ENCODE data around the gene ARF1.

The ARF1 gene

DNA sequence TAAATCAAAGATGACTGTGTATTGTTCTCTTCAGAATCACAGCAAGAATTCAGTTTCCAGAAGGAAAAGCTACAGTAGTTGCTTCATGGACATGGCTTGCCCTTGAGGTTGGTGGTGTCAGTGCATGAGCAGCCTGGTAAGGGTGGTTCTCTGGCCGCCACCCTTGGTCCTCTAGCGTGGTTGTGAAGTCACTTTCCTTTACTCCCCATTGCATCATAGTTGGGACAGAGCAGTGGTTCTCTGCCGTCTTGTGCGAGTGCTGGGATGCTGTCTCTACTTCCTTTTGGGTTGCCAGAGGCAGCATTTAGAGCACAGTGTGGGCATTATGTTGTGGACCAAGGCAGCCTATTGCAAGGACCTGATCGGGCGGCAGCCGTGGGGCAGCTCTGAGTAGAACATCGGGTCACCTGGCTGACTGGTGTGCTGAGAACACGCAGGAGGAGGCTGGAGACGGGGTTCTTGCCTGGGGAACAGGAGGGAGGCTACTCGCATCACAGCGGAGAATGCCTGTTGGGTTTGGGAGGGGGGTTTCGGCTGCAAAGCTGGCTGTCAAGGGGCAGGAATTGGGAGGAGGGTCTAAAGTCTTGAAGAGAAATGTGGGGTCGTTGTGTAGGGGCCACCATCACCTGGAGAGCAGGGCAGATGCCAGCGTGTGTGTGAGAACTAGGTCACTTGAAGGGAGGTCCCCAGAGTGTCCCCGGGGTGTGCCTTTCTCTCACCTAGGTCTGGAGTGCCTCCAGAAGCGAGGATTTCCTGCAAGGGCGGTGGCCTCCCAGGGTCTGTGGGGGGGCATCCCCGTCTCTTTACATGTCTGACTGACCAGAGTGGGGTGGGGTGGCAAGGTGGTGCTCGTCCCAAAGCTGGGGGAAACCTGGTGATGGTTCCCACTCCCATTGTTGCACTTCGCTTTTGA lies 6.3 kb downstream of the ARF1 start:
- no peak for DNase-seq (ENCODE audit: low spot score)

DNA sequence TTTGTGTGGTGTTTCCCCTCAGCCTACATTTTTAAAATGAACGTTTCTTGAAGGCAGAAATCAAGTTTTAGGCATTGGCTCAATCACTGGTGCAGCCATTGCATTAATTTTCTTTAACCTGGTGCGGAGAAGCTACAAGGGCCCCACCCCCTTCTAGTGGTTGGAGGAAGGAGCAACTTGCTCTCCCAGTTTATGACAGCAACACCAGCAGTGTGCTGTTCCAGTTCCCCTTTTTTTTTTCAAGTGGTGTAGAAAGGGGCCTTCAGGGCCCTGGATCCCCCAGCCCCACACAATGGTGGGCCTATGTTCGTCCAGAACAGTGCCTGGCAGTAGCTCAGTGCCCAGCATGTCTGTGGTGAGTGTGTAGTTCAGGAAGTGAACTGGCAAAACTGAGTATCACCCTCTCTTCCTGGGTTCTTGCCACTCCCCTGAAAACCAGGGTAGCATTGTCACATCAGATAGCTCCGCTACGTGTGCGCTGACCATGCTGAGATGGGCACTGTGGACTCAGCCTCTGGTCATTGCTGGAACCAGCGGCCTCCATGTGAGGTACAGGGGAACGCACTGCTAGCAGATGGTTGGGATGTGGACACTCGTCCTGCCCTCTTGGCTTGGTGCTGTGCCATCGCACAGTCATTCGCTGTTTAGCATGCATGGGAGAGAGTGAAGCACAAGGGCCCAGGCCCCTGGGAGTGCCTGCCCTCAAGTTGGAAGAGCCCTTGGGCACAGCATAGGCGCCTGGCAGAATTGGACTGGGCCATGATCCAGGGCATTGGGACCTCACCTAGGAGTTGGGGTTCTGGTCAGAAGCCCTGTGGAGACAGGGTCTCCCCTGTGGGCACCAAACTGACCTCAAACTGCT lies 7.2 kb downstream of the ARF1 start:
- DNase-seq (ENCODE audit: low spot score) = no peak

GRCh38 chr1:228090613-228091081 lies 8.1 kb downstream of the ARF1 start:
- no peak for DNase-seq (ENCODE audit: low spot score)

- DNase-seq (ENCODE audit: low spot score) = no peak
Measured at GRCh38 chr1:228091084-228091483, 8.6 kb downstream of the ARF1 start.

GRCh38 chr1:228092342-228093049 lies 10.0 kb downstream of the ARF1 start:
- DNase-seq (ENCODE audit: low spot score) = no peak

GRCh38 chr1:228093050-228093906 lies 10.8 kb downstream of the ARF1 start:
- no peak for DNase-seq (ENCODE audit: low spot score)

GRCh38 chr1:228094432-228095016 lies 12.0 kb downstream of the ARF1 start:
- no peak for DNase-seq (ENCODE audit: low spot score)

- no peak for DNase-seq (ENCODE audit: low spot score)
Measured at GRCh38 chr1:228095161-228095560, 12.7 kb downstream of the ARF1 start.

DNA sequence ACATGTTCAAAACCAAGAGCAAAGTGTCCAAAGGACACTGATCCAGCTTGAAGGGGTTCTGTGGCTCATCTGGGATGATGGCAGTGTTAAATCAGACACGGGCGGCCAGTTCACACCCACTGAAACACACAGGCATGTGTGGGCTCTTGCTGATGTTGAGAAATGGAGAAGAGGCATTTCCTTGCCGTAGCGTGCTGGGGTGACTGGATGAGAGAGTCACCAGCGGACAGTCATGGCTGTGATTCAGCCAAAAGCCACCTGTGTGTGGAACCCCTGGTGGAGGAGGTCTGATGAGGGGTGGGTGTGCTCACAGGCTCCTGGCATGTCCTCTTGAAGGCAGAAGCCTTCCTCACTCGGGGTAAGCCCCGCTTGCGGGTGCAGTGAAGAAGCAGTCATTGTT lies 13.4 kb downstream of the ARF1 start:
- no peak for DNase-seq (ENCODE audit: low spot score)

DNA sequence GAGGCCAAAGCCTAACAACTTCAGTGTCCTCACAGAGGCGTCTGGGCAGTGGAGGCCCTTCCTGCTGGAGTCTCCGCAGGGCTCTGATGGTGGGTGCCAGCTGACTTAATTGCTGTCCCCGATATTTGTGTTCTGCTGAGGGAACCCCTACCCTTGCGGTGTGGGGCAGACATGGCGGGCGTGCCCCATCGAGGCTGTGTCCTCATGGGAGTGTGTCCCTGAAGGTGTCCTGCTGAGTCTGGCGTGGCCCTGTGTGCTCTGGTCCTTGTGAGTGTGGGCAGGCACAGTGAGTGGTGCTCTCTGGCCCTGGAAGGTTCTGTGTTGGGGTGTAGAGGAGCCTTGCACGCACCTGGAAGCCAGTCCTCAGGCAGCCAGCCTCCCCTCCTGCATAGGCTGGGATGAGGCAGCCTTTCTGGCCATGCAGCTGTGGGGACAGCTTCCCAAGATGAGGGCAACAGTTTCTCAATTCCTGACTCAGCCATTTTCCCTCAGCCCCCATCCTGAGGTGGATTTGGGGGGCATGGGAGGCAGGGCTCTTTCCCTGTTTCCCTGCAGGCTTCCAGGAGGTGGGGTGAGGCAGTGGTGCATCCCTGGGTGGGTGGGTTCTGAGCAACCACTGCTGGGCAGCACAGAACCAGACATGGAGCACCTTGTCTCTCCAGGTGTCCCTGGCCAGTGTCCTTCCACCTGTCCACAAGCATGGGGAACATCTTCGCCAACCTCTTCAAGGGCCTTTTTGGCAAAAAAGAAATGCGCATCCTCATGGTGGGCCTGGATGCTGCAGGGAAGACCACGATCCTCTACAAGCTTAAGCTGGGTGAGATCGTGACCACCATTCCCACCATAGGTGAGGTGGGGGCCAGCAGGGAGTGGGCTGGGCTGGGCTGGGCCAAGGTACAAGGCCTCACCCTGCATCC lies 14.2 kb downstream of the ARF1 start:
- DNase-seq (ENCODE audit: low spot score) = no peak

GRCh38 chr1:228097333-228098081 lies 15.0 kb downstream of the ARF1 start:
- DNase-seq (ENCODE audit: low spot score) = no peak

GRCh38 chr1:228098323-228098931 lies 15.9 kb downstream of the ARF1 start:
- no peak for DNase-seq (ENCODE audit: low spot score)

GRCh38 chr1:228099331-228099732 lies 16.8 kb downstream of the ARF1 start:
- no peak for DNase-seq (ENCODE audit: low spot score)

DNA sequence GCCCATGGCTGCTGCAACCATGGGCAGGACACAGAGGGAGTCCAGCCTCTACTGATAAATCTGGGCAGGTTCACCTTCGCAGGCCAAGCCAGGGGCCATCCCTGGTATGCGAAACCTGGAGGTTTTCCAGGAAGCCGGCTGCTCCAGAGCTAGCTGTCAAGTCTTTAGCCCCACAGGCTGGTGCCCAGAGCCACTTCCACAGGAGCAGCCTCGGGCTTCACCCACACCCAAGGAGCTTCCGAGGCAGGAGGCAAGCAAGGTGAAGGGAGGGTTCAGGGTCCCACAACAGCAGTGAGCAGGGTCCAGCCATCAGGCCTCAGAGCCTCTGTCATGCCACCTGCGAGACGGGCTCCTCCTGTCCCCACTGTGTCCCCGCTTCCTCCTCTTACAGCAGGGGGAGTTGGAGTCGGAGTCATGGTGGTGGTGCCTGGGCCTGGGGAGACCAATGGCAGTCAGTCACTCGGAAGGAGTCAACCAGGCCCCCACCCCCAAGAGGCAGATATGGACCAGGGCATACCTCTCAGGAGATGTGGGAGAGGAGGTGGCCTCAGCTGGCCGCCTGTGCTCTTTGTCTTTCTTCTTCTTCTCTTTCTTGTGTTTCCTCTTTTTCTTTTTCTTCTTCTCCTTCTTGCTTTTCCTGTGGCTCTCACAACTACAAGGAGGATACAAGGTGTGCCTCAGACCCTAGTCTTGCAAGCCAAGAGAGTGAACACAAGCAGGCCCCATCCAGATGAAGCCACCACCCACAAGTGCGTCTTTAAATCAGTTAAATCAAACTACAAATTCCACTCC lies 18.5 kb downstream of the ARF1 start:
- DNase-seq (ENCODE audit: low spot score) = no peak

- DNase-seq (ENCODE audit: low spot score) = no peak
Measured at GRCh38 chr1:228101614-228101993, 19.1 kb downstream of the ARF1 start.

DNA sequence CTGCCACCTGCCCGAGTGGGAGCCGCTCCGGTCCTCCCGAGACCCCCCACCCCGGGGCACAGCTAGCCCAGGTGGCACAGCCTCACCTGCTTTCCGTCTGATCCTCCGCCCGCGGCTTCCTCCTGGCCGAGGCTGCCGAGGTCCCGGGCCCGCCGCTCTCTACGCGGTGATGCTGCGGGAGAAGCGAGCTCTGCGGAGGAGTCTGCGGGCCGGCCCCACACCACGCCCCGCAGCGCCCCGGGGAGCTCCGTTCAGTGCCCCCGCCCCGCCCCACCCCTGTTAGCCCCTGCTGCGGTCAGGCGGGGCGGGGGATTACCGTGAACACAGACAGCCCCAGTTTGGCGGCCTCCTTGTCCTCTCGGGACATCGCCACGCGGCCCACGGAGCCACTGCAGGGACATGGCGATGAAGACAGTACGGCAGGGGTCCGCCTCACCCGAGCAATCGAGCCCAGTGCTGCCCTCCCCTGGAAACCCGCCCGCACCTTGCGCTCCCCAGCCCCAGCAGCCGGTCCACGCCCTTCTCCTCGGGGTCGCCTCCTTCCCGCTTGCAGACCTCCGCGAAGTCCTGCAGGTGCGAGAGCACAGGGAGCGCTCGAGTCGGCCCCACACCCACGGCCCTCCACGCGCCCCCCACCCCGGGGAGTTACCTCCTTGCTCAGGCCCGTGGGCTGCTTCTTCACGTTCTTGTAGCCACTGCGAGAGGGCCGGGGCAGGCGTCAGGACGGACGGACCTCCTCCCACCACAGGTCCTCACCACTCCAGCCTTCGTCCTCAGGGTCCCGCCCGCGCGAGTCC lies 19.7 kb downstream of the ARF1 start:
- no peak for DNase-seq (ENCODE audit: low spot score)

Data from AG08395 (cell line).